H54 (cell line): ENCODE results near the gene ANKRD18B.
"Not testable (repeated sequence)": the region's sequence is repeated elsewhere in the genome, so short reads cannot be mapped to it uniquely, and the experiment has no call there.

Source experiments
- DNase-seq: peaks from one replicate; pipeline ENCODE4 v3.0.0; 2011; ENCODE audit warnings: low spot score, mixed read lengths; ENCODE audit not compliant: insufficient read length
- FAIRE-seq: peaks from 3 replicates; lab custom pipeline; 2011; peaks lifted over from hg19 to GRCh38; lab: Jason Lieb, UNC
- POLR2A ChIP-seq: IDR thresholded peaks from 2 replicates; pipeline ENCODE4 v1.6.1; 2011; ENCODE audit warnings: low read depth, mild to moderate bottlenecking, low read length

Gene ANKRD18B

DNA sequence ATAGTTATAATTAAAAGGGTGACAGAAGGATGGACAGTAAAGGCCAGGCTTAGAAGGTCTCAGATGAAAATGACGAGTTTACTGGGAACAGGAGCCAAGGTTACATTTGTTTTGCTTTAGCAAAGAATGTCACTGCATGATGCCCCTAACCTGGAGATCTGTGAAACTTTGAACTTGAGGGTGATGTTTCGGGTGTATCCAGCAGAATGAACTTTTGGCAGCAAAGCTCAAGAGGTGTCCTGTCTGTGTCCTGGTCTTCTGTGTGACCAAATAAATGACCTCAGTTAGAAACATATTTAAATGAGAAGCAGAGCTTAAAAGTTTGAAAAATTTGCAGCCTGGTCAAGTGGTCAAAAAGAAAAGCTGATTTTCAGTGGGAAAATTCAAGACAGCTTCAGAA lies 64.8 kb downstream of the ANKRD18B start:
- not testable (repeated sequence) for FAIRE-seq, DNase-seq

DNA sequence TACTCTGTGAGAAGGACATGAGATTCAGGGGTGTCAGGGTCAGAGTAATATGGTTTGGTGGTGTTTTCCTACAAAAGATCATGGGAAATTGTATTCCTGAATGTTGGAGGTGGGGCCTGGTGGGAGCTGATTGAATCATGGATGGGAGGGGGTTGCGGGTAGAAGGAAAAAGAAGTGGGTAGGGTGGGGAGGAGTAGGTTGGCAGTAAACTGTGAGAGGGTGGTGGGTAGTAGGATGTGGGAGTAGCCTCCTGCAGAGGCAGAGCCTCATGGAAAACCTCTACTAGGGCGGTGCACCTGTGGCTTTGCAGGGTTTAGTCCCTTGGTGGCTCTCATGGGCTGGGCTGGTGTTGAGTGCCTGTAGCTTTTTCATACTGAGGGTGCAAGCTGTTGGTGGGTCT lies 66.8 kb downstream of the ANKRD18B start:
- not testable (repeated sequence) for DNase-seq, FAIRE-seq

DNA sequence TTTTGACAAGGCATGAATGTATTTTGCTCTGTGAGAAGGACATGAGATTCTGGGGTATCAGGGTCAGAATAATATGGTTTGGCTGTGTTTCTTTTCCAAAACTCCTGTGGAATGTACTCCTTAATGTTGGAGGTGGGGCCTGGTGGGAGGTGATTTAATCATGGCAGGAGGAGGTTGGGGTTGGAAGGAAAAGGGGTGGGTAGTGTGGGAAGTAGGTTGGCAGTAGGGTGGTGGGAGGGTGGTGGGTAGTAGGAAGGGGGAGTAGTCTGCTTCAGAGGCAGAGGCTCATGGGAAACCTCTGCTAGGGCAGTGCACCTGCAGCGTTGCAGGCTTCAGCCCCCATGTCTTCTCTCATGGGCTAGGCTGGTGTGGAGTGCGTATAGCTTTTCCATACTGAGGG lies 72.9 kb downstream of the ANKRD18B start:
- FAIRE-seq, DNase-seq: not testable (repeated sequence)

DNA sequence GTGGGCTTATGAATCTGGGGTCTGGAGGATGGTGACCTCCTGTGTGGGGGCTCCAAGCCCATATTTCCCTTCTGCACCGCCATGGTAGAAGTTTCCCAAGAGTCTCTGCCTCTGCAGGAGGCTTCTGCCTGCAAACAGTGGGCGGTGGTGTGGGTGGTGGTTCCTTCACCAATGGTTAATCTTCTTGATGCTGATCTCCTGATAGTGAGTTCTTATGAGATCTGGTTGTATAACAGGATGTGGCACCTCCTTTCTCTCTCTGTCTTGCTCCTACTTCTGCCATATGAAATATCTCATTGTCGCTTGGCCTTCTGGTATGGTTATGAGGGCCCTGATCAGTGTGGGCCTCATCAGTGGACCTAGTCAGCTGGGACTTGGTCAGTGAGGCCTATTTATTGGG lies 73.3 kb downstream of the ANKRD18B start:
- not testable (repeated sequence) for DNase-seq, FAIRE-seq

DNA sequence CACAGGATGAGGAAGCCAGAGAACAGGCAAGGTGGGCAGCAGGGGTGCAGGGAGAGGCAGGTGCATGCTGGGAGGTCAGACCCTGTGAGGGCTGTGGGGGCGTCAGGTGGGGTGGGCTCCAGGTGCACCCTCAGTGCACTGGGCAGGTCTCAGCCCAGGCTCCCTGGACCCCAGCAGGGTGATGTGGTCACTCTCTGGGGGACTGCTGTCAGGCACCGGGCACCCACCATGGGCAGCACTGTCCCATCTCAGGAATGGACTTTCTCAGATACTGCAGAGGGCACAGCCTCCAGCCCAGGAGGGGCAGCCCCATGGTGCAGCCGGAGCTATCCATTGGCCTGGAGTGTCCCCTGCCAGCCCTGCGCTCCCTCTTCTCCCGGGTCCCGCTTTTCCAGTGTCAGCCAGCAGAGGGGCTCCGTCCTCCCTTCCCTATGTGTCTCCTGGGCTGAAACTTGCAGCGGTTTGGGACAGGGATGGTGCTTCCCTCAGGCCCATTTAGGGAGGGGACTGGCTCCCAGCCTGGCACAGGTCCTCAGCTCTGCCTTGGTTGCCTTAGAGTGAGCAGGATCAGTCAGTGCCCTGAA lies 74.8 kb downstream of the ANKRD18B start:
- not testable (repeated sequence) for DNase-seq, FAIRE-seq

DNA sequence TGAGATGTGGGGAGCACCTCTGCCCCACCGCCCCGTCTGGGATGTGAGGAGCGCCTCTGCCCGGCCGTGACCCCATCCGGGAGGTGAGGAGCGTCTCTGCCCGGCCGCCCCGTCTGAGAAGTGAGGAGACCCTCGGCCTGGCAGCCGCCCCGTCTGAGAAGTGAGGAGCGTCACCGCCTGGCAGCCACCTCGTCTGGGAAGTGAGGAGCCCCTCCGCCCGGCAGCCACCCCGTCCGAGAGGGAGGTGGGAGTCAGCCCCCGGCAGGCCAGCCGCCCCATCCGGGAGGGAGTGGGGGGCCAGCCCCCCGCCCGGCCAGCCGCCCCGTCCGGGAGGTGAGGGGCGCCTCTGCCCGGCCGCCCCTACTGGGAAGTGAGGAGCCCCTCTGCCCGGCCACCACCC lies 76.9 kb downstream of the ANKRD18B start:
- not testable (repeated sequence) for FAIRE-seq, DNase-seq

DNA sequence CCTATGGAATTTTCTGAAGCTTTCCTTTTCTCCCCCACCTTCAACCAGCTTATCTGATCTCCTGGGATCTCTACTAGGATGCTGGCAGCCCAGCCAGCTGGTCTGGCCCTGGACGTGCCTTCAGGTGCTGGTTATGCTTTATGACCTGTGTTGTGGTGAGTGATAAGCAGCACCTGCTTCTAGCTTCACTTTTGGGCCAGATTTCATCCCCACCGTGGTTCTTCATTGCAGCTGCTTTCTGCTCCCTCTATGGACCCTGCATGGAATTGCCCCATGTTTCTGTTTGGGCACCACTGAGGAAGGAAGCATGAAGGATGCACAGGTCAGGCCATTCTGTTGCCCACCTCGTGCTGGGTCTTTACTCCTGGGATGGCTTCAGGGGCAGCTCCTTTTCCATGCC lies 80.2 kb downstream of the ANKRD18B start:
- not testable (repeated sequence) for DNase-seq, FAIRE-seq

DNA sequence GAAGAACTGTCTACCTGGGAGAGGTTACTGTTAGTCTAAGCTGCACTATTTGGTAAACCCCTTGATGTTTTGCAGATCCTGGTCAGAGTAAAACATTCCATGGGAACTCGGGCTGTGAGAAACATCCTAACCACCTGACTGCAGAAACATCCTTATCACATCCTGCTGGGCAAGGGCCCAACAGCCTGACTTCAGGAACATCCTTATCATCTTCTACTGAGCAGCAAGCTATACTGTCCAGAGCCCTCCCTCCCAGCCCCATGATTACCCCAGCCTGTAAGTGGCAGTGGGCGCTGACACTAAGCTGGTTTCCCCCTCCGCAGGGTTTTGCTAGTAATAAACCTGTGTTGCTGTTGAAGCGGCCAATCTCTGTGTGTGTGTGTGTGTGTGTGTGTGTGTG lies 80.9 kb downstream of the ANKRD18B start:
- not testable (repeated sequence) for FAIRE-seq, DNase-seq

DNA sequence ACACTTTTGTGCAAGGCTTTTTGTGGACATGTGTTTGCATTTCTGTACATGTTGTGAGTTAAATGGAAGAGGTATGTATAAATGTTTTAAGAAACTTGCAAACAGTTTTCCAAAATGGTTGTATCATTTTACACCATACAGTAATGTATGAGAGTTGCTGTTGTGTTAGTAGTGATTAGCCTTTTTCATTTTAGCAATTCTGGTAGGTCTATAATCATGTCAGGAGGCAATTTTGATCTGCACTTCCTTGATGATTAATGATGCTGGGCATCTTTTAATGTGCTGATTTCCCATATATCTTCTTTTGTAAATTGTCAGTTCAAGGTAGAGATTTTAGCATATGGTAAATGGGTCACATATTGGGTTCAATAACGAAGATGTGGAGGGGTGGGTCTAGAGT lies 87.3 kb downstream of the ANKRD18B start:
- no peak for TF ChIP-seq POLR2A
- no peak for DNase-seq
- no peak for FAIRE-seq

DNA sequence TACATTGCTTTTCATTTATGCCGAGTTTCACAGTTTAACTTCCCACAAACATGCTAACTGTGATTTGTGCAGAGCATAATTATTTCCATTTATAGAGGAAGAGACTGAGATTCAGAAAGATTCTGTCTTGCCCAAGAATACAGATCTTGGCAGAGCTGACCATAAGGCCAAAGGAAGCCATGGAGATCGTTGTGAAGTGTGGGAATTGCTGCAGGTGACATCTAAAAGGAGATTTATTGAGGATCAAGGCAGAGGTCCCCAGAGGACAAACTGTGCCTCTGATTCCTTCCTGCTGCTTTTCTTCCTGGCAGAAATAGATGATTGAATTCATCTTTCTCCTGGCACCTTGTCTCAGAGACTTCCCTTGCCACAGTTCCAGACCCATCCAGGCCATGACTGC lies 88.4 kb downstream of the ANKRD18B start:
- not testable (repeated sequence) for FAIRE-seq, DNase-seq

DNA sequence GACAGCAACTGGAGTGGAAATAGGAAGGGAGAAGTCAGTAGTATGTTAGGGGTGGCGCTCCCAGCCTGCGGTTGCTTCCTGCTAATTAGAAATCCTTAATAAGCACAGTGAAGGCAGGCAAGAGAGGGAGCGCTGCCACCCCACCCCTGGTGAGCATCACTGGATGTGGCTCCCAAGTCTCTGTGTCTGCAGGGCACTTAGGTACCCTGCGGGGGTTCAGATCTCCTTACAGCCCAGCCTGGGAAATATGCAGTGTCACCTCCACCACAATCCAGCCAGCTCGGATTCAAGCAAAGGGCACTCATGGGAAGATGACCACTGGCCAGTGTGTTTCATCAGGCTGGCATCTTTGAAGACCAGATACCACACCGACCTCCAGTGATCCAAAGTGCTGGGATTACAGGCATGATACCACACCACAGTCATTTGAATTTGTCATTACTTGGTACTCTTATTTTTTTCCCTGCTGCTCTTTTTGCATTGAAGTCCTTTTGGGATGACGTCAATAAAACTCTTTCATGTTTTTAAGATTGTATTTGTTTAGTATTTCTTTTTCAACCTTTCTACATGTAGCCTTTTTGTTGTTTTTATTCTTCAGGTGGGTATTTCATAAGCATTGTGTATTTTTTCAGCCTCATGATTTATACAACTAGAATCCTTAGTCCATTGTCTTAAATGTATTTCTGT lies 90.1 kb downstream of the ANKRD18B start:
- no peak for TF ChIP-seq POLR2A
- no peak for FAIRE-seq
- no peak for DNase-seq

DNA sequence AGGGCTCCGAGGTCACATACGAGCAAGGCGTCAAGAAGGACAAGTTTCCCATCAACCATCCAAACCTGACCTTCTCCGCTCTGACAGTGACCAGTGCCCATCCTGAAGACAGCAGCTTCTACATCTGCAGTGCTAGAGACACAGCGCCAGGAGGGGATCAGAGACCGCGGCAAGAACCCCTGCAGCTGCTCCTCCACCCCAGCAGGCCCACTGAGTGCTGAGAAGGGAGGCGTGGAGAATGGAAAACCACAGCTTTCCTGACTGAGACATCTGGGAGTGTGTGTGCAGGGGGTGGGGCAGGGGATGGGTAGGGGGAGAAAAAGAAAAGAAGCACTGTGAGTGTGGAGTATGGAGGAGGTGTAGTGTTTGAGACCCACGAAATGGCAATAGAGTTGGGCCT lies 94.3 kb downstream of the ANKRD18B start:
- not testable (repeated sequence) for FAIRE-seq, DNase-seq

DNA sequence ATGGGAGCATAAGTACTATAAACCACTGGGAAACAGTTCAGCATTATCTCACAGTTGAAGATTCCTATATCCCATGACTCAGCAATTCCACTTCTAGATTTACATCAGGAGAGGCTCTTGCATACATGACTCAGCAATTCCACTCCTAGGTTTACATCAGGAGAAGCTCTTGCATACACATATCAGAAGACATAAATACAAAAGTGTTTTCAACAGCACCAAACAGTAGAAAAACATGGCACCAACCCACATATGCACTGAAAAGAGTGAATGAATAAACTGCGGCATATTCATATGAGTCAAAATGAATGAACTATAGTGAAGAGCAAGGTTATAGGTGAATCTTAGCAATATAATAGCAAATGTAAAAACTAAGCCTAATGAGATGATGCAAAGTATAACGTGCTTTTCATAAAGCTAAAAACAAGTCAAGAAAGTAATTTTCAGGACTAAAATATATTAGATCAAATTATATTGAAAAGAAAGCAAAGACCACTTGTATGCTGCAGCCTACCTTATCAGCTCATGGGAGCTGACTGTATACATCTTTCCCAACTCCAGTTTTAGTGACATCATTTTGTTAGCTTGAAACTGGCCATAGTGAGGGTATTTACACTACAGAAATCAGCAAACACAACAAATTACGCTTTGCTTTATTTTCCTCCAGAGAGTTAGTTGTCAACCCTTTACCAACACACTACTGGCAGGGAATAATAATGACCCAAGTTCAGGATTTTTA lies 95.8 kb downstream of the ANKRD18B start:
- FAIRE-seq = peak; percentile 69
- DNase-seq = no peak
- TF ChIP-seq POLR2A = no peak

DNA sequence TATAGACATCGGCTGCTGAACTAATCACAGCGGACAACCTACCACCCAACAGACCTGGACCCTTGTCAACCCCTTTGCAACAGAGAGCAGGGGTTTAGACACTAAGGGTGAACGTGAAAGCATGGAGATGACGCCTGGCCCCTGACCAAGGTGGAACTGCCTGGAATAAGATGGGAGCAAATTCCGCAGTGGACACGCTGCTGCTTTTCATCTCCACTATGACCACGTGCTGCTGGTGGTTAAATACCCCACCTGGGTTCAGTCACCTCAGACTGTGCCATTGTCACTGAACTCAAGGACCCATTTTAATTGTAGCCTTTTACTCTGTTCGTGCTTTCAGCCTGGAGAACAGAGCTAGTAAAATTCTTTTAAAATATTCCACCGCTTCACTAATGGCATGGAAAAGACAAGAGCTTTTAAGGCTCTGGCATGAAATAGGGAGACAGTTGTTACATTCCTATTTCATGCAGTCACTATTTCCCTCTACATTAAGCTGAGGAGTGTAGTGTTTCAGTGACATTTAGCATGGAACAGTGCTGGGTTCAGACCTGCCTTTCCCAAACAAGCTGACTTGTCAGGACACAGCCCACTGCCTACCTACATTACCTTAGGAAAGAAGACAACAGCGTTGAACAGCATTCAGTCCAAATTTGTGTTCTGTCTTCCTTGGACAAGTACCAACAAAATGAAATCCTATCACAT lies 96.8 kb downstream of the ANKRD18B start:
- TF ChIP-seq POLR2A = no peak
- no peak for FAIRE-seq
- peak; percentile 9 for DNase-seq
